GM19372 (cell line): ENCODE measurements around the gene RELN.

Experiments used
- ATAC-seq: cut with Tn5 transposase; IDR thresholded peaks from one replicate; pipeline ENCODE4 v1.9.1; 2021; ENCODE audit warnings: mild to moderate bottlenecking, low read depth, moderate library complexity; ENCODE audit not compliant: unreplicated experiment

The RELN gene

DNA sequence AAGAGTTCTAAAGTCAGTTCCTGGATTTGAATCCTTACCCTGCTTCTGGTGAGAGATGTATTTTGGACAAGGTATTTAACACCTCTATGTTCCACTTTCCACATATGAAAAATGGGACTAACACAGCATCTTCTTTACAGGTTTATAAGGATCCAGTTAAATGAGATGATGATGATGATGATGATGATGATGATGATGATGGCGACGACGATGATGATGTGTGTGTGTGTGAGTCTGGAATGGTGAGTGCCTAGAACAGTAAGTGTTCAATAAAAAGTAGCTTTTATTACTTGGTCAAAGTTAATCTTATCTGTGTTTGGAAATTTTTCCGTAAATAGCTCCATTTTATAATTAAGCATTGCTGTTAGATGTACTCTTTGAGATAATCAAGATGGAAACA is 295.2 kb downstream of the RELN start:
- no peak for ATAC-seq

DNA sequence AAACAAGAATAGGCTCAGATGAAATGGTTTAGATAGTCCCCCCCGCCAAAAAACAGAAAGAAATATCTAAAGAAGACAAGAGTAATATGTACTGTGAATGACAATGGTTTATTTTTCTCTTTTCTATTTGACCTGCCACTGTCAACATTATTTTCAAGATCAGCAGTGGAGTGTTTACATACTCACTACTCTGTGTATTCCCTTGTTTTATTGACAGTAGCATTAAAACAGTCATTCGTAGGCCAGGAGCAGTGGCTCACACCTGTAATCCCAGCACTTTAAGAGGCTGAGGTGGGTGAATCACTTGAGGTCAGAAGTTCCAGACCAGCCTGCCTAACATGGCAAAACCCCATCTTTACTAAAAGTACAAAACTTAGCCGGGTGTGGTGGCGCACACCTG is 298.2 kb downstream of the RELN start:
- ATAC-seq = no peak

DNA sequence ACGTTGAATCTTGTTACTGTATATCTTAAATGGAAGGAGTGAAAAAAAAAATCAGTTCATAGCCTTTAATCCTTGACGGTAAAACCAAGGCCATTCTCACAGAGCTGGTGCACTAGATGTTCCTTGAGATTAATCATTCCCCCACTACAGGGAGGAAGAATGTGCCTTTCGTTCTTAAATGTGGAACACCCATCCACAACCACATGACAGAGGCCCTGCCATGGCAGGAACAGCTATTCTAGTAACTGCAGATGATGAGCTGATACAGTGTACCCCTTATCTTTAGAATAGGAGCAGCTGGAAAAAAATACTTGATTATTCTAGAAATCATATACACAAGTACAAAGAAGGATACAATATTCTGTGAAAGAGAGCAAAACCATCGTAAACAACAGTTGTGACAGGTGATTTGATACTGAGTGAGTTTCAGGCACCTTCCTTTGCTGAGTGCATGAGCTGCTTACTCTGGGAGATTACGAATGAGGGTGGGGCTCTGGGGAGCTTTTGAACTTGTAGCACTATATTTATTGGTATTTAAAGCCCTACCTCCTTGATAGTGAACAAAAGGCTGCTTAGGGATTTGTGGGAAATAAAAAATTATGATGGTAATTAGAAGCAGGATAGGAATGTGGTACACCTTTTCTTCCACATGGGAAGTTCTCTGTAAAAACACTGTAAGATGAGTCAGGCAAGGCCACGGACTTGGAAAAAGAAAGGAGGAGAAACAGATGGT is 299.1 kb downstream of the RELN start:
- ATAC-seq = no peak

DNA sequence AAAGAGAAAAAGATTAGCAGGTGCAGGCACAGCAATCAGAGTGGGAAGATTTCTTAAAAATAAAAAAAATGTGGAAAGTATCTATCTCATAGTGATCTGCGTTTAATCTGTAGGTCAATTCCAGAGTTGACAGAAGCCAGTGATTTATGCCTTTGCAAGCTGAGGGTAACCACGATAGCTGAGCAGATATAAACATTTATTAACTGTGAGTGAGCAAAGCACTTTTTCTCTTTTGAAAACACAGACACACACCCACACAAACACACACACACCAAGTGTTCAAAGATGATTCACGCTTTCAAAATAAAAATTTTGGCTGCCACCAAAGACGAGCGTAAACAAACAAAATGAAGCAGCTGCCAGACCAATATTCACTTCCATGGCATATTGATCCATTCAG is 300.2 kb downstream of the RELN start:
- ATAC-seq = no peak

DNA sequence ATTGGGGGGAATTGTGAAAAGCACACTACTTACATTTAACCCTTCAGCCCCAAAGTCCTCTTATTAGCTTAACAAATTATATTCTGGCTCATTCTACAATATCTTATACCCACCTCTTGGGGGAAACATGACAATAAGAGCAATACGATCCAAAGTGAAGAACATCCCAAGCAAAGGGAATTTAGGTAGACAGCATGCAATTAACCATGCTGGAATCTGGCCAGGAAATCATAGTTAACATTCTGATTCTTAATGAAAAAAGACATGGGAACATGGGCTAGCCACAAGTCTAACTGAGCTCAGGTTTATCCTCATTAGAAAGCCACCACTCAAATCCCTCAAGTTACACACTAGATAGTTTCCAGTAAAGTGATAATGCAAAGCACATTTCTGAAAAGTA is 301.5 kb downstream of the RELN start:
- no peak for ATAC-seq

DNA sequence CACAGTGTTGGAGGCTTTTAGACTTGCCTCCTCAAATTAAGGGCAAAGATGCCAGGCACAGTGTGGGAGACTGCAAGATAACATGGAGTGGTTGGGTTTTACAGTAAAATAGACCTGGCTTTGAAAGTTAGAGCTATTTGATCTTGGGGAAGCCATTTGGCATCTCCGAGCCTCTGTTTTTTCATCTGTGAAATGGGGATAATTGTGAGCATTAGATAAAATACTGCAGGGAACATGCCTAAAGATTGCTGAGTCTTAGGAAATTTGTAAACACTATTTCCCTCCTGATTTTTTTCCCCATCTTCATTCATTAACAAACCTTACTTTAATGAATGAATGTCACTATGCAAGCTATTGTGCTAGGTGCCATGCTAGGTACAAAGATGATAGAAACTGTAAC is 302.2 kb downstream of the RELN start:
- no peak for ATAC-seq

DNA sequence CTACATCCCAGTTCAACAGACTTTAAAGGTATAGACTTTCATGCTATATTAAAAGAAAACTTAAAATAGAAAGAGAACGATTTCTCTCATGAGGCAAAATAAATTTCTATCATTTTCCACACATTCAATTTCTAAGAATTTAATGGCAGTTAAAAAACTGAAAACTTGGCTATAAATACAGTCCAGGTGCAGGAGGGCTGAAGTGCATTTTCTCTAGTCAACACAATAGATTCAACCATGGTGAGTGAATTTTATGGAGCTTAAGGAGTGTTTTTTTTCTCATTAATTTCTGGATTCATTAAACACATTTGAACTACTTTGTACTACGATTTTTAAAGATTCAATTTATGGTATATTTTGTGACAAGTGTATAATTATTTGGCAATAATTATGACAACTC is 302.7 kb downstream of the RELN start:
- ATAC-seq = no peak

DNA sequence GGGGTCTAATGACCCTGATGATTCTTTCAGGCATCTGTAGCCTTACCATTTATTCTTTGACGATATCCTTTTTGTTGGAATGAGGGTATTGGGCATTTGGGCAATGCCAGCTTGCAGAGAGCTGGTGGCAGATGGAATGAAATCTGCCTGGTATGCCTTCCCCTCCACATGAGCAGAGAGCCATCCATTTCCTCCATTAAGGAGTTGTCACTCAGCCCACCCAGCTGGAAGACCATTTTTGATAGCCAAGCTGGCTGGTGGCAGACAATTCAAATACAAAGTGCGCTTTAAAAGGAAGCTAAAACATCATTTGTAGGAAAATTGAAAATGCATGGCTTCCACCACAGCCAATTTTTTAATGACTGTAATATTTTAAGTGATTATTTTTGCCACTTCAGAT is 303.4 kb downstream of the RELN start:
- ATAC-seq = no peak

DNA sequence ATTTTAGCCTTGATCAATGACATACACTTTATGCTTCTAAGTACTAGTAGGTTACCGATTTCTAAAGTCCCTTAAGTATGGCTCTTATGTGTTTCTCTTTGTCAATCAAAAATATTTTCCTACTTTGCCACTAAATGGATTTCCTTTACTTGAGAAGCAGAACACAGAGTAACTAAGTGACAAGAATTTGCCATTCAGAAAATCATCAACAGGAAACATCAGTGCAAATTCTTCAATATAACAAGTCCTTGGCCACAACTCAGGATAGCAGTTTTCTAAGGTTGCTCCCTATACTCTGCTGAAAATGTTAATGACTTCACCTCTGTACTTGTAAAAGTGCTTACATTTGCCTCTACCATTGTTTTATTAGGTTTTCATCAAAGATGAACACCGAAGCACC is 303.8 kb downstream of the RELN start:
- no peak for ATAC-seq

DNA sequence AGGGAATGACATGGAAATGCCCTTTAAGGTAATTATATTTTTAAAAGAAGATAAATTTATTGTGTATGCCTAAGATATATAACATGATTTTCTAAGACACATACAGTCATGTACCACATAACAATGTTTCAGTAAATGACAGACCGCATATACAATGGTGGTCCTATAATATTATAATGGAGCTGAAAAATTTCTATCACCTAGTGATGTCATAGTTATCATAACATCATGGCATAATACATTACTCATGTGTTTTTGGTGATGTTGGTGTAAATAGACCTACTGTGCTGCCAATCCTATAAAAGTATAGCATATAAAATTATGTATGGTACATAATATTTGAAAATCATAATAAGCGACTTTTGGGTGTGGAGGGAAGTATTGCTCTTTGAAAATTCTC is 306.1 kb downstream of the RELN start:
- no peak for ATAC-seq

DNA sequence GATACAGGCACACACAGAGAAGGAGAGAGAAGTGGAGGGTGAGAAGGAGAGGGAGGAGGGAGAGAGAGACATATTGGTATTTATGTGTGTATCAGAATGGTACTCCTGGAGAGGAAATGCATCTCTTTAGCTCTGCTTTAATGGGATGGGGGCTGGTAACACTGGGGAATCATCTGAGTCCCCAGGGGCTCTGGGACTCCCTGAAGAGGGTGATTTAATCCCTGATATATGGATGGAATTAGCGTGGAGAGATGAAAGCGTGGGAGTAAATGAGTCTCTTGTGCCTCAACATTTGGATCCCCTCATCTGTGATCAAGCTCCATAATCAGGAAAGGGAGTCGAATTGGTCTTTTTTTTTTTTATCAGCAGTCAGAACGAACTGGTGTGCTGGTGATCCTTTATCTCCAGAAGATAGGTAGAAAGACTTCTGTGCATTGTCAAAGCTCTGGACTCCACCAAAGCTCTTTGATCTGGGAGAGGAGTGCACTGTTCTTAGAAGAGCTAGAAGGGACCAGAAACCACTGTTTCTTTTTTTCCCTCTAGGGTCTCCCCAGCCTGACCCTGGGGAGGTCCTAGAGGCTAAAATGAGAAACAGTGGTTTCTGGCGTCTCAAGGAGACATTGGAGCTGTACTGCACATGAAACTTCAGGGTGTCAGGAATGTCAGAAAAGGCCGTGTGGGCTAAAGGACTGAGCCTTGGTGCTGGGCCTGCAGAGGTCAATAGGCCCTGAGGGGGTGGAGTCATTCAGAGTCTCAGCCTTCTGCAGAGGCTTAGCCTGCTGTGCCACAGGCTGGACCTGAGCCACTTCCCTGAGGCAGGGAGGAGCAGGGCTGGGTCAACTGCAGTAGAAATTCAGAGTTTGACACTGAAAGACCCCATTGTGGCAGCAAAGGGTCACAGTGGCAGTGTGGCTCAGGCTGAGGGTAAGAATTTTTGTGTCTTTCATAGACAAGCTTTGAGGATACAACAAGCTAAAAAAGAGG is 309.0 kb downstream of the RELN start:
- ATAC-seq = no peak

DNA sequence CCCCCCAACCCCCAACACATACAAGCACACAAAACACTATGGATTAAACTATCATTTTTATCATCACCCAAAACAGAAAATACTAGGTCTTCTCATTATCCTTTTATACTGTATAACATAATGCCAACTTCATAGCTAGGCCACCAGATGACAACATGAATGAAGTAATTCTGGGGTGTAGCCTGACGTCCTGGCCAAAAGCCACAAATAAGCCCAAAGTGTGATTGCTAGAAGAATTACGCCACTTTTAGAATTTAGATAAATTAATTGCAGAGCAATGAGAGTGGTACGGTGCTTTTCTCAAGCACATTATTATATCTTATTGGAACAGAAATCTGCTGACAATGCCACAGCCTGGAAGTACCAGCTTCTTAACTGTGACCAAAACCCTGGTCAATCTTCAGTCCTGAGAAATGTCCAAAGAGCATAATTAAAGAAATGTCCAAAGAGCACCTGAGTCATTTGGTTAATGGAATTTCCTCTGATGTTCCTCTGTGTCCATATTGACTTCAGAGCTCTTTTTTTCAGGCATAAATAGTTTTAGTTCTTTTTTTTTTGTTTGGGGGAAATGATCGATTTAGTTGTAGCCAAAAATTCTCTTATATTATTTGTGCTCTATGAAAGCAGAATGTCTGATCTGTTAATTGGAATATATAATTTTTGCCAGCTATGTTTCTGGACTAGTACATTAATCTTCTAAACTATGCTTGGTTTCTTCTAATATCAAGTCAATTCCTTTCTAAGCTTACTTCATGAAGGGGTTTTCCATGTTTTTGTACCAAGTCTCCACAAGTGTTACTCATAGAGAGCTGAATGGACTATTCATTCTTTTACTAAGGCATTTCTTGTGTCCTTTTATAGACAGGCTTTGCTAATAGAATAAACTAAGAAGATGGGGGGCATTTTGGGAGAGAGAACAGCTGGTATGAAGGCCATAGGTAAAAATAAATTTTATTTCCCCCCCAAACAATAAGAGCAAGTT is 310.0 kb downstream of the RELN start:
- no peak for ATAC-seq

DNA sequence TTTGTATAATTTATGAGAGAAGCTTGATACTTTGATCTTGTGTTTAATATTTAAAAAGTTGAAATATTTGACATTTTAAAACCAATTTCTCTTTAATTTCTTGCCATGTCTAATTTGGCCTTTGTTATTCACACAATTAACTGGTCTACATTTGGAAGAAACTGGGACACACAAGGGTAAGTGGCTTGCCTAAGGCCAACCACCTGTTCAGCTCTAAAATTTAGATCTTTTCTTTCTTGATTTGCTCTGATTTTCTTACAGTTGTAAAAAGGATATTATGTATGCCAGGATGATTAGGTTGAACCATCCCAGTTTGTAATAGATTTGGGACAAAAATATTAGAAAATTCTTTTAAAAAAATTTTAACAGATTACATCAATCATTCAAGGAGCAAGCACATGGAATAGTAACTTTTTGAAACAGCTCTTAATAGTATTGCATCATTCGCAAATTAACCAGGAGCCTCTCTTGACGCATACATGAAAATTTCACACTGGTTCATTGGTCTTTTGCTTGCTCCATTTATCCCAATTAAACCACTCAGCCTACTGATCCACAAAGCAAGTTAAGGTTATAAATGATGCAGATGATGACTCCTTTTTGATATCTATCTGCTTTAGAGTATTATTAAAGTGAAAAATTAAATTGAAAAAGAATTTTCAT is 321.0 kb downstream of the RELN start:
- no peak for ATAC-seq

DNA sequence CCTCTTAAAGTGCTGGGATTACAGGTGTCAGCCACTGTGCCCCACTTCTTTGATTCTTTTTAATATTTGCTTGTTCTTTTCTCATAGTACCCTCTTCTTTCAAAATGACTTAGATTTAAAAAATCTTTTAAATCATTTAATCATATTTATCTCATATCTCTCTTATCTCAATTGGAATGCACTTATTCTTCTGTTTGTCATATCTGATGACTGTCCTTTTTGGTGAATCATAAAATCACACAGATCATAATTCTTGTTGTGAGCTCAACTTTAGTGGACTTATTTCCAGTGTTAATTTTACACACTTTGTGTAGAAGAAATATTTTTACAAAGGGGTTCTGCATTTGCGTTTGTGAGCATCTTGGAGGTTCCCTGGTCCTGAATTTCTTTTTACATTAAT is 323.1 kb downstream of the RELN start:
- no peak for ATAC-seq

DNA sequence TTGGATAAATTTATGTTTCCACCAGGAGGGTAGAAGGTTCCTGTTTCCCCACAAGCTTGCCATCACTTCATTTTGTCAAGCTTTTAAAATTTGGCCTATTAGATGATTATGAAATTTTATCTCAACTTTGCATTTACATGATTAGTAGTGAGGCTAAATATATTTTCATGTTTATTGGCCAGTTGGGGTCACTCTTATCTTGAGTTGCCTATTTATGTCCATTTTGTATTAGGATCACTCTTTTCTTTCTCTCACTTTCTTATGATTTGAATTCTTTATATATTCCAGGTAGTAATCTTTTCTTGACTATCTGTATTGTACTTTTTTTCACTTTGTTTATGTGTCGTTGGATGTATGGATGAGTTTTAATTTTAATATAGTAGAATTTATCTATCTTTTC is 324.9 kb downstream of the RELN start:
- ATAC-seq = no peak

DNA sequence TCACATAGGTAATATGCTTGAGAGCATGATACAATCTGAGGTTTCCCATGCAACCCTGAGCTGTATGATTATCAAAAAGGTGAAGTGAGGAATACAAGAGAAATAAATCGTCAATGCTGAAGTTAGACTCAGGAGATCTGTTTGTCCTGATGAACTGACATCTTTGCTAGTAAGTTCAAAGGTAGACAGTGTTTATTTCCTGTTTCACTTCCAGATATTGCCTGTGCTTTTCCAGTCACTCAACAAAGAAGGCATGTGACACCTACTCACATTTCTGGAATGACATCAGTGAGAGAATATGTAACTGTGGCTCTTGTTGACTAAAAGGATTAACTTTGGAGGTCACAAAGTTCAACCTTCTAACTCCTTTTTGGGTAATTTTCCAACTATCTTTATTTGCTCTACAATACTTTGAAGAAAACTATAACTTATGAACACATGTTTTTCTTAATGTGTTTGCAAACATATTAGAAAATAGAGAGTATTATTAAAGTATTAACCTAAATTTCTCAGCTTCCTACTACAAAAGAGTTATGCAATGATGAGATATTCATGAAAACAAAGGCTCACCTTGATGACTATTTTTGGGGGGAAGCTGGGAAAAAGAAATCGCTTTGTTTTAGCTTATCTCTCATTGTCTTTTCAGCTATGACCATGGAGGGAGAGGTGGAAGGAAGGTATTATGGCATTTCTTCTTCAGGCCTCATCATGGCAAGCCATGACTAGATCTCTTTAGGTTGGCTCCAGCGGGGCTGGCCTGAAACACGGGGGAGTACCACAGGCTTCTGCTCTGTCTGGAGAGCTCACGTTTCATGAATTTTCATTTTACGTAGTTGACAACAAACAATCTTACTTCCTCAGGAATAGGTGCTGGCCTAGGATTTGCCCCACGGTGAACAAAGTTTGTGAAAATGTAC is 328.7 kb downstream of the RELN start:
- ATAC-seq = no peak

DNA sequence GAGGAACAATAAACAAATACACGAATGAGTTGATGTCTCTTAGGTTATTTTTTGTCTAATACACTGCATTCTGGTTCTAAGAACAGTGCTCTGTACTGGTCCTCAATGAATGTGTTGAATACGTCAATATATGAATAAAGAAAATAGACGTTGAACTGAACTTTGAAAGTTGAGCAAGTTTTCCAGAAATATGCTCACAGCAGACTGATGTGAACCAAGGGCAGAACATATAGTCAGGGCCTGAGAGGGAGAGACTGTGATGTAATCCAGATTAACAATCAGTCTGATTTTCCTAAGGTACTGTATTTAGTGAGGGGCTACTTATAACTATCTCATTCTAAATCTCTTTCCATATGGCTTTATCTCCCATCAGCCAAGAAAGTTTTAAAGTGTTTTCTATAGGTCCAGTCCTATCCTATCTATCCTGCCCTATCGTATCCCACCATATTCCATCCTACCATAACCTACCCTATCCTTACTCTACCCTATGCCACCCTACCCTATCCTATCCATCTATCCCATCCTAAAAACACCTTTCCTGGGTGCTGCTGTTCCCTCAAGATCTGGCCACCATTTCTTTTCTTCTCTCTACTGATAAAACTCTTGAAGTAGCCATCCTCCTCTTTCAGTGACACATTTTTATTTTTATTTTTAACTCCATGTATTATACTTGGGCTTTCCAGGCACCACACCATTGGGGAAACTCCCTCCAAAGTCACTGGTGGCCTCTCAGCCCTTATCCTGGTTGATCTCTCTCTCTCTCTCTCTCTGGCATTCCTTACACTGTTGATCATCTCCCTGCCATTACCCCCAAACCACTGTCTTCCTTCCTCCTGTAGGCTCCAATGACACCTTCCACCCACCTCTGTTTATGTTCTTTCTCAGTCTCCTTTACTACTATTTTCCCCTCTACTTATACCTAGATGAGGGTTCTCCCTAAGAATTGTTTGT is 331.1 kb downstream of the RELN start:
- no peak for ATAC-seq

DNA sequence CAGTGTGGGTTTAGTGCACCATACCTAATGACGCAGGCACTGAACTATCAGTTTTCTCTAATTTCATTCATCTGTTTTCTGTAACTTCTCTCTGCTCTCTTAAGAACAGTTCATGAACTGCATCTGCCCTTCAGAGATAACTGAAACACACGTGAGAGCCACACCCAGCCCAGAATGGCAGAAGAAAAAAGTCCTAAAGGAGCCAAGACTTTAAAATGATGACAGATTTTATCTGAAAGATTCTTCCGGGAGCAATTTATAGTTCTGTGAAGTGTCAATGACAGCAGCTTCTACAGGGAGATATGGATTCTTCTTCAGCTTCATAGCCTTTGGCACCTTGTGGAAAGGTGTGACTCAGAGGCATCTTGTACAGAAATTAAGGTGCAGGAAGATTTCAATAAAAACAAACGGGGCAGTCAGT is 332.0 kb downstream of the RELN start:
- ATAC-seq = no peak
